Measurements from ENCODE around the gene TSPAN9.

- TF ChIP-seq CTCF (IDR thresholded peaks at IDR 0.05) (no peak), POLR2AphosphoS5 (IDR thresholded peaks at IDR 0.05) (no peak), POLR2A (IDR thresholded peaks at IDR 0.05) (no peak)
These were observed 194.0 kb downstream of the TSPAN9 start for GRCh38 chr12:3271146-3271545.
